Type B pancreatic cell (in vitro differentiated cells): ENCODE measurements around the gene CFAP410. TPM values are rescaled to one million over a fixed set of nuclear protein-coding genes. Genes with fewer than 3 reads are reported as not detected.

ENCODE experiments used
- DNase-seq: peaks from one replicate; pipeline ENCODE4 v3.0.0; 2021; ENCODE audit warnings: mixed read lengths; ENCODE audit not compliant: unreplicated experiment; ENCODE audit errors: extremely low spot score
- H3K27ac Mint-ChIP-seq: 2 replicates; pipeline ENCODE4 v1.8.0; 2021; ENCODE audit warnings: mild to moderate bottlenecking, mixed read lengths
- H3K27me3 Mint-ChIP-seq: 2 replicates; pipeline ENCODE4 v1.8.0; 2021; ENCODE audit warnings: mixed read lengths
- H3K36me3 Mint-ChIP-seq: 2 replicates; pipeline ENCODE4 v1.8.0; 2021; ENCODE audit warnings: mixed read lengths
- H3K4me1 Mint-ChIP-seq: one replicate; pipeline ENCODE4 v1.8.0; 2021; ENCODE audit warnings: mixed read lengths; ENCODE audit not compliant: unreplicated experiment
- H3K4me3 Mint-ChIP-seq: 2 replicates; pipeline ENCODE4 v1.8.0; 2021; ENCODE audit warnings: mild to moderate bottlenecking, mixed read lengths
- H3K9me3 Mint-ChIP-seq: 2 replicates; pipeline ENCODE4 v1.8.0; 2021; ENCODE audit warnings: mixed read lengths
- total RNA-seq: library from RNA; stranded (reverse); gene quantifications from 2 replicates; pipeline ENCODE4 v1.2.1, GENCODE V29; 2021; ENCODE audit warnings: low replicate concordance
- TF ChIP-seq, protein P1 (sequence below): fragments of 200-600 bp; sonication (generic); conservative IDR thresholded peaks from 2 replicates; pipeline ENCODE4 v1.5.0; 2021; ENCODE audit warnings: antibody characterized with exemption, mild to moderate bottlenecking

Gene CFAP410
- total RNA-seq, 1 donor from 2014 or later = 15.1 TPM

DNA sequence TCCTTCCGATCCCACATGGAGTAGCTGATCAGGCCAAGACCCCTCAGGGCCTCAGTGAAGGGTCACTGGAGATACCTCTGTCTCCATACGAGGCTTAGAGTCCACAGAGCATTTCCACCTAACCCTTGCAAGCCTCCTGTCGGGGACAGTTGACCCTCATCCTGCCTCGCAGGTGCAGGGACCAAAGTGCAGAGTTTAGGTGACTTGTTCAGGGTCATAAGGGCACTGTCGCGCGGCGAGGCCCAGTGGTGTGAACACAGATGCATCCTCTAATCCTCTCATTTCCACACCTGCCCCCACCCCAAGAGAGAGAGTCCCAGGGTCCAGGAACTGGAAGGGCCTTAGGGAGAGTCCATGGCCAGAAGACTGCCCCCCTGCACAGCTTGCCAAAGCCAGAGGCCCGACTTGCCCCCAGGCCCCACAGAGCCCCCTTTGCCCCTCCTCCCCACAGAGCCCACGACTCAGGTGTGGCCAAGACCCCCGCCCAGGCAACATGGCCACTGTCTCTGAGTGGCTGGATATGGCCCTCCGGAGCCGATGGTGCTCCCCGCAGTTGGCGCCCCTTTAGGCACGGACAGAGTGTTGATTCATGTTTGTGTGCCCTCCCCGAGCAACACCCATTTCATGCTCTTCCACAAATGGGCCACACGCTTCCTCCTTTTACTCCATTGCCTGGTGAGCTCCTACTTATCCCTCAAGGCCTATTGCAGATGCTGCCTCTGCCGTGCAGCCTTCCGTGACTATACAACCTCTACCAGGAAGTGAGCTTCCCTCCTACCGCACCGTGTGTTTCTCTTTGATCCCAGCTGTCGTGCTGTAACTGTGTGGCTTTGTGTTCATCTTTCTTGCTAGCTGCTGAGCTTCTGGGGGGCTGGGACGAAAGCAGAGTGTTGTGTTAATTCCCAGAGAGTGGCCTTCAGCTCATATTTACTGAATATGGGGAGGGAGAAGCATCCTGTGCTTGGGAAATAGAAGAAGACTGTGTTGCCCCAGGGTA lies 15.9 kb upstream of the CFAP410 start:
- Mint-ChIP-seq H3K36me3 (no peaks in the 10 kb centered on the region), H3K9me3 (no peaks in the 10 kb centered on the region), H3K4me3 (no peak overlapping the region), H3K4me1 (no peaks in the 10 kb centered on the region), H3K27ac (no peak overlapping the region), H3K27me3 (peaks cover 8% of the 10 kb centered on the region)
- TF ChIP-seq, protein P1, sequence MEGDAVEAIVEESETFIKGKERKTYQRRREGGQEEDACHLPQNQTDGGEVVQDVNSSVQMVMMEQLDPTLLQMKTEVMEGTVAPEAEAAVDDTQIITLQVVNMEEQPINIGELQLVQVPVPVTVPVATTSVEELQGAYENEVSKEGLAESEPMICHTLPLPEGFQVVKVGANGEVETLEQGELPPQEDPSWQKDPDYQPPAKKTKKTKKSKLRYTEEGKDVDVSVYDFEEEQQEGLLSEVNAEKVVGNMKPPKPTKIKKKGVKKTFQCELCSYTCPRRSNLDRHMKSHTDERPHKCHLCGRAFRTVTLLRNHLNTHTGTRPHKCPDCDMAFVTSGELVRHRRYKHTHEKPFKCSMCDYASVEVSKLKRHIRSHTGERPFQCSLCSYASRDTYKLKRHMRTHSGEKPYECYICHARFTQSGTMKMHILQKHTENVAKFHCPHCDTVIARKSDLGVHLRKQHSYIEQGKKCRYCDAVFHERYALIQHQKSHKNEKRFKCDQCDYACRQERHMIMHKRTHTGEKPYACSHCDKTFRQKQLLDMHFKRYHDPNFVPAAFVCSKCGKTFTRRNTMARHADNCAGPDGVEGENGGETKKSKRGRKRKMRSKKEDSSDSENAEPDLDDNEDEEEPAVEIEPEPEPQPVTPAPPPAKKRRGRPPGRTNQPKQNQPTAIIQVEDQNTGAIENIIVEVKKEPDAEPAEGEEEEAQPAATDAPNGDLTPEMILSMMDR = no peak
- DNase-seq = no peak

DNA sequence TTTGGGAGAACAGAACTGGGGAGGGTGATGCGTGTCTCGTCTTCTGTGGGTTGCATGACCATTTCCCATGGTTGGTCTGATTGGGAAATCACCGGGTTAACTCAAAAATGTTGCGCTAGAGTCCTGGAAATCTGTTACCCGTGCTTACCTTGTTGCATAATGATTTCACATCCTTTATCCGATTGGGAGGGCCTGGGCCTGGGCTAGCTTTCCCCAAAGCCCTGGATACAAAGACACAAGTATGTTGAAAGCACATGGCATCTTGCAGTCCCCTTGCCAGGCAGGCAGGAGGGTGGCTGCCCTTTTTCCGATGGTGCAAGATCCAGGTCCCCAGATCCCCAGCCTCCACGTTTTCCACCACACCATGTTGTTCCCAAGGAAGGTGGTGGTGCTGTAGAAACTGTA lies 14.8 kb upstream of the CFAP410 start:
- Mint-ChIP-seq H3K27ac (no peak overlapping the region), H3K4me1 (no peaks in the 10 kb centered on the region), H3K27me3 (peaks cover 8% of the 10 kb centered on the region), H3K9me3 (no peaks in the 10 kb centered on the region), H3K4me3 (no peak overlapping the region), H3K36me3 (no peaks in the 10 kb centered on the region)
- TF ChIP-seq, protein P1 = no peak
- DNase-seq = no peak

DNA sequence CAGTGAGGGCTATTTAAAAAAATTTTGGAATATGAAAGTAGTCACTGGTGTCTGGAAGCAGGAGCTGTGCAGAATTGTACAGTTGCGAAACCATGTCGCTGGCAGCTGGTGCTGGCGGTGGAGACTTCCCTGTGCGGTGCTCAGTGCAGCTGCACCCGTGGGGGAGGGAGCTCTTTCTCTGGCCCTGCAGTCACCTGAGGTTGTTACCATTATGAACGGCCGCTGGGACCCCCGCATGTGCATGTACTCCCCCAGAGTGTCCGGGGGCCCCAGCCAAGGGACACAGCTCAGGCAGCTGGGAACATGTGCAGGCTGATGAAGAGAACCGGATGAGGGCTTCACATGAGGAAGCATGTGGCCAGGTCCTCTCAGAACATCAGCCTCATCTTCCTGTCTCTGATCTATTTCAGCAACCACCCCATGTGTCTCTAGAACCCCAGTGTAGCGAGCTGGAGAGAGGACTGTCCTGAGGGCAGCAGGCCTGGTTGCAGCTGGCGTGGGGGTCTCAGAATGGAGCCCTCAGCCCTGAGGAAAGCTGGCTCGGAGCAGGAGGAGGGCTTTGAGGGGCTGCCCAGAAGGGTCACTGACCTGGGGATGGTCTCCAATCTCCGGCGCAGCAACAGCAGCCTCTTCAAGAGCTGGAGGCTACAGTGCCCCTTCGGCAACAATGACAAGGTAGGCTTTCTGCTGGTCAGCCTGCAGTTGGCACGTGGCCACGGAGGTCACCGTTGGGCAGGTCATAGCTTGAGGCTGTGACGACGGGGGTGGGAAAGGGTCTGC lies 14.2 kb upstream of the CFAP410 start, which contains the start of gene TRPM2:
TRPM2 (plus strand) TSS at position 431 of the 780 bp plus-strand sequence; CDS start at position 511, 80 bp downstream.
- Mint-ChIP-seq H3K27ac (no peak within 1 kb of the TSS), H3K36me3 (no peaks in the 10 kb centered on the region), H3K9me3 (no peaks in the 10 kb centered on the region), H3K4me1 (no peaks in the 10 kb centered on the region), H3K4me3 (no peak within 1 kb of the TSS), H3K27me3 (peaks cover 8% of the 10 kb centered on the region)
- TF ChIP-seq, protein P1 = no peak
- DNase-seq = no peak

DNA sequence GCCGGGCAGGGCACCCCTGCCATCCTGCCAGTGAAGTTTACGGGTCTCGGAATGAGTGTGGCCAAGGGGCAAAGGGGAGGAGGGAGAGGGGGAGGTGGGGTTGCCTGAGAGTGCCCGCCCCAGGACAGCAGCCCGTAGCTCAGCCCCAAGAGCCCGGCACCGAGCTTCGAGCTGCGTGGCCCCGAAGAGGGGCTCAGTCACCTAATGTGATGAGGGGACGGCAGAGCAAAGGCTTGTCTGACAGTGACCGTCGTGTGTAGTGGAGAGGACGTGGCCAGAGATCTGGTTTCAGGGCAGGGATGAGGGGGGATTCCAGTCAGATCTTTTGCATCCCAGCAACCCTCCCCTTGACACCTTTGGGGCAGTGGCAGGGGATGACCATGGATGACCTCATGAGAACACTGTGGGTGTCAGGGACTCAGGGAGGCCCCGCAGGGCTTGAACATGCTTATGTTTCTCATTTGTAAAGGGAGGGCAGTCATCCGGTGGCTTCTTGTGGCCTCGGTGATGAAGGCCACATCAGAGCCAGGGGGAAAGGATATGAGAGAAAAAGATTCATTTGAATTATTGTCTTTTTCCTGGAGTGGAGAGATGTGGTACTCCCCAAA lies 13.2 kb upstream of the CFAP410 start:
- Mint-ChIP-seq H3K4me1 (no peaks in the 10 kb centered on the region), H3K36me3 (no peaks in the 10 kb centered on the region), H3K27ac (no peak overlapping the region), H3K4me3 (no peak overlapping the region), H3K27me3 (peaks cover 8% of the 10 kb centered on the region), H3K9me3 (no peaks in the 10 kb centered on the region)
- TF ChIP-seq, protein P1 = no peak
- no peak for DNase-seq

DNA sequence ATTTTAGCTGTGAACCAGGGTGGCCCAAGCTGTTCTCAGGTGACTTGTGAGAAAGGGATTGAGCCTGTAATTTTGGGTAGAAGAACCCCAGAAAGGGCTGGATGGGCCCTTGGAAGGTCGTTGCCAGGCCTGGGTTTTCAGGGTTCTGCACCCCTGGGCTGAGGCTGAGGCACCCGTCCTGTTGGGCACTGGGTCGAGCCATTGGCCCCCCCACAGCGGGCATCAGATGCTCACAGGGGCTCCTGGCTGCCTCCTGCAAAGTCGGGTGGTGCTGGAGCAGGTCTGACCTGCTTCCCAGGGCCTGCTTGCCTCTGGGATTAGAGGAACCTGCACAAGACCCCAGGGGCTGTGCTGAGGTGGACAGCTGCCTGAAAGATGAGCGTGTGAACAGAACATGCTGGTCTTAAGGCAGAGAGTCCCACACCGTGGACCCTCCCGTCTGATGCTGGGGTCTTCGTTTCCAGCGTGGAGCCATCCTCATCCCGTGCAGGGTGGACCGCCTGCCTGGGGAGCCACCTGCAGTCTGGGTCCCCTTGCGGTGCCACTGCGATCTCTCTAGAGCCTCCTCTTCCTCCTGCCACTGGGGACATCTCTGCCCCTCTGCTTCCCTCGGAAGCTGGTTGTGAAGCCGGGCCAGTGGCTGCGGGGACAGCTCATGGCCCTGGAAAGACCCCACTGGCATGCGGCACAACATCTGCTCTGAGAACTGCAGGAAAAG lies 12.5 kb upstream of the CFAP410 start:
- Mint-ChIP-seq H3K4me3 (no peak overlapping the region), H3K9me3 (no peaks in the 10 kb centered on the region), H3K36me3 (no peaks in the 10 kb centered on the region), H3K27ac (no peak overlapping the region), H3K27me3 (peaks cover 8% of the 10 kb centered on the region), H3K4me1 (no peaks in the 10 kb centered on the region)
- DNase-seq = no peak
- TF ChIP-seq, protein P1 = no peak
